GM19025 (cell line): ENCODE results near the gene NPAS2.

ENCODE experiments used
- ATAC-seq: cut with Tn5 transposase; IDR thresholded peaks from one replicate; pipeline ENCODE4 v1.9.1; 2021; ENCODE audit warnings: mild to moderate bottlenecking, low read depth, moderate library complexity; ENCODE audit not compliant: unreplicated experiment

Gene NPAS2

DNA sequence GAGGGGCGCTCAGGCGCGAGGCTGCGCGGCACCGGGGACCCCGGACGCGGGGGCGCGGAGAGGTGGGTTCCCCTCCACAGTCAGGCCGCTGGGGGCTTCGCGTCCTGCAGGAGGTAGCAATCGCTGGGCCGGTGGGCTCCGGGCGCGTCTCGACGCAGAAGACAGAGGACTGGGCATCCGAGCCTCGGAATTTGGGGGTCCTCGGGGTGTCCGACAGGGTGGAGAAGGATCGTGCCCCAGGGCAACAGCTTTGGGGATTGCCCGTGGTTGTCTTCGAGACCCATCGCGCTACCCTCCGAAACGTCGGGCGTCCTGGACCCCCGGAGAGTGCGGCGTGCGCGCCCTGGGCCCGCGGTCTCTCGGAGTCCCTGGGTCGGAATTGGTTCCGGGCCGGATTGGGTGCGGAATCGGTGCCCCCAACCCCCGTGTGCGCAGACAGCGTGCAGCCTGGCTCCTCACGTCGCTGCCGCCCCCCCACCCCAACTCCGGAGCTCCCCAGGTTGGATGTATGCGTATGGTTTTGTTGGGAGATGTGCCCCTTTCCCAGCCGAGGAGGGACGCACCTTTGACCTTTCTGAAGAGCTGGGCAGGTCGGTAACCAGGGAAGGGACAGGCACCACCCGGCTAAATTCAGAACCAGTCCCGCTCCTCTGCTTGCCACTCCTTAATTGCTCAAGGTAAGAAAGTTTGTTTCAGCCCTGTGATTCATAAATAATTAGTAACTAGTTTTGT lies 750 bp downstream of the NPAS2 start:
- ATAC-seq = no peak

DNA sequence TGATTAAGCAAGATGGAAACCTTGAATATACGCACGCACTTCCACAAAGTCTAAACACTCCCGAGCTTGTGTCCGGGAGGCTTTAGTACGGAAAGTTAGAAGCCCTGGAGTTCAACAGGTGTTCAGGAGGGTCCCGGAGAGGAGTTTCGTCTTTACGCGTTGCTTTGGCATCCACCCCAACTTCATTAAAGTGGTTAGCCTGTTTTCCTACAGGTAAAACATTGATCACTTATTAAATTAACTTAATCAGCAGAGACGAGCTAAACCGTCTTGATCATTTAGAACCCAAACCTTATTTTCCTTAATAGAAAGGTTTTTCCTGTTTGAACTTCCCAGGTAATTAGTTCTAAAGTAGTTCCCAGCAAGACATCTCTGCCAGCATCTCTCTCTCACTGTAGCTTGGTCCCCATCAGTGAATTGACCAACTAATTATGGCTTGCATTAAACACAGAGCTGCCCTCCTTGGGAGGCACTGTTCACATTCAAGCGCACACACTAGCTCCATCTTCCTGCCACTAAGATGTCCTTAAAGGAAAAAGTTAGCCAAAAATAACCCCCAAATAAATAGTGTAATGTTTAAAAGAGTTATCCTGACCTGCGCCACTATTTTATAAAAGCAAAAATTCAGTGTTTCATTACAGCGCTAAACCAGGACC lies 1.4 kb downstream of the NPAS2 start:
- no peak for ATAC-seq

DNA sequence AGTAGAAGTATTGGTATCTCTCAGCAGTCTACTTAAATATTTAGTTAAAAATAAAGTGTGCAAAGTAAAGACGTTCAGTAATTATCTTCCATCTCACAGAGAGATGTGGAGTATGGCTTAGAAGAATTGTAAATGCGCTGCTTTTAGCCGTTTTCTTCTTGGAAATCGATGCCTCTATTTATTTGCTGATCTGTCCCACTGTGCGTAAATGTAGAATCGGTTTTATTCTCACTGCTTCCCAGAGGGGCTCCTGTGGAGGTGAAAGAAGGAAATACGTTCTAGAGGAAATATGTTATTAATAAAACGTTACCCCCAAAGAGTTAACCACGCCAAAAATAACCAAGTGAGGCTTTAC lies 1.9 kb downstream of the NPAS2 start:
- ATAC-seq = no peak

DNA sequence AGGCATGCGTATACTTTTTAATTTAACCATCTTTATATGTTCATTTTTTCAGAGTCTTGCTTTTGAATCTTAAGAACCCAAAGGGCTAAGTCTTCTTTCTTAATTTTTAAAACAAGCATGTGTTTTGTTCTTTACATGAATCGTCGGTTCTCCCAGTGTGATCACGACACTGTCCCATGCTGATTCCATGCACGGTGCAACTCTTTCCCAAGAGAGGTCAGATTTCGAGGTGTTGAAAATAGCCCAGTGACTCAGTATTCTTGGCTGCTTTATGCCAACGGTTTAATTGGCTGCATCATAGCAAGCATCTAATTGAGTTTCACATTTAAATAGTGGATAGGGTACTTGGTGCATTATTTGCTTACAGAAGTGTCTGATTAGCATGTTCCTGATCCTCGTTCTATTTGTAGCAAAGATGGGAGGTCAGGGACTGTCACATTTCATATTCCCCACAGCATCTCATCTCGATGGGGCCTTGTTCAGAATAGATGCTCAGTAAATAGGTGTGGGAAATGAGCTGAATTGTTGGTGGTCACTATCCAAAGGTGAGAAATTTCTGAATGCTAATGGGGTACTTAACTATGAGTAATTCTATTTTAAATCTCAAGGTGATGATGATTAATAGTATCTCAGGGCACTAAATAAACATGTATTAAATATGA lies 2.8 kb downstream of the NPAS2 start:
- ATAC-seq = no peak

DNA sequence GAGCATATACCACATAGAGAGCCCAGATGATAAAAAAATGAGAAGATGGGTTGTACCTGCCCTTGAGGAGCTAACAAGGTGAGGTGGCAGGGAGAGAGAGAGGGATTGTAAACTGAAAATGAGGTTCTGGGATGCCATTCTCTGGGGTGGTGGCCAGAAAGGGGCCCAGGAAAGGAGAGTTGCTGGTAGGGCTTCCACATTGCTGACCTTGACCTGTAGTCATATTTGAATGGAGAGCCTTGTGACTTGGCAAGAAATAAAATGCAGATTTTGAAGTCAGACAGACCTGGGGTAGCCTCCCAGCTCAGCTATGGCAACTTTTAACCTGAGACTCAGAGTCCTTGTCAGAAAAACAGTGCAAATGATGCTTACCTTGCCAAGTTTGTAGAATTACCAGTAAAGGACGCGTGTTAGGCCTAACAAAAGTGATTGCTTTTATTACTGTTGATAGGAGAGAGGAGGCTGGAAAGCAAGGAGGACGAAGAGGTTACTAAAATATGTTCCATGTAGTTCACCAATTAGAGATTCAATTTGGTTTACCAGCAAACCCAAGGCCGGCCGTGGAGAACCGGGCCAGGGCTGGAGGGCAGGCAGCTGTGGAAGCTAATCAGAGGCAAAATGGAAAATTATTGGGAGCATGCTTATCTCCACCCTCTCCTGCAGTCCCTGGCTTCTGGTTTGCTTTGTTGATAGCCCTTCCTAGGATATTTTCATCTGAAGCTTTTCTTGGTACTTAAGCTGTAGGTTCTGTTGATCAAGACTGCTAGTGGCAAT lies 3.9 kb downstream of the NPAS2 start:
- ATAC-seq = no peak

DNA sequence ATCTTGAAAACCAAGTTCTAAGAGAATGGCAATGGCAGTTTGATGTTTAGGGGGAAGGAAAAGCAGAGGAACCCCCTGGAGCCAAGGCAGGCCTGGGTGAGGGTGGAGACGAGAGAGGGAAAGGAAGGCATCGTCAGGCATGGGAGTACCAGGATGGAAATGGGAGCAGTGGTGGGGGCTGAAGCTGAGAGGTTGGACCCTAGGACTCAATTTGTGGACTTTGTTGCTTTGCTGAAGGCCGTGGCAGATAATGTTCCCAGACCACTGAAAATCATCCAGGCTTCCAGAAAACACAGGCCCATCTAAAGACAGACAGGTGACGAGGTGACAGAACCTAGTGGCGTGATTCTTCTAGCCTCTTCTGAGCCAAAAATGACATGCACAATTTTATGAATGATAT lies 4.9 kb downstream of the NPAS2 start:
- no peak for ATAC-seq

DNA sequence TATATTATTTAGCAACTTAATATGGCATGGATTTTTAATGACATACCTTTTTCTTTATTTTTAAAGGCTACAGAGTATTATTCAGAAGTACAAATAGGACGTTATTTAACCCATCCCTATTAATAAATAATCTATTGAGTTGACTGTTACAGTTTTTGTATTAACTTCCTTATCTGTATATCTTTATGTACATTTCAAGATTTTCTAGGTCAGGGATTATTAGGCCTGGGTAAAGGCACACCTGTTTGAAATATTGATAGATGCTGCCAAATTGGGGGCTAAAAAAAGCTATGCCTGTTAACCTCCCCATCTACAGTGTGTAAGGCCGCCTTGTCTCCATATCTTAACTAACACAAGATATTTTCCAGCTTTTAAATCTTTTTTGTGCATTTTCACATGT lies 6.6 kb downstream of the NPAS2 start:
- no peak for ATAC-seq

DNA sequence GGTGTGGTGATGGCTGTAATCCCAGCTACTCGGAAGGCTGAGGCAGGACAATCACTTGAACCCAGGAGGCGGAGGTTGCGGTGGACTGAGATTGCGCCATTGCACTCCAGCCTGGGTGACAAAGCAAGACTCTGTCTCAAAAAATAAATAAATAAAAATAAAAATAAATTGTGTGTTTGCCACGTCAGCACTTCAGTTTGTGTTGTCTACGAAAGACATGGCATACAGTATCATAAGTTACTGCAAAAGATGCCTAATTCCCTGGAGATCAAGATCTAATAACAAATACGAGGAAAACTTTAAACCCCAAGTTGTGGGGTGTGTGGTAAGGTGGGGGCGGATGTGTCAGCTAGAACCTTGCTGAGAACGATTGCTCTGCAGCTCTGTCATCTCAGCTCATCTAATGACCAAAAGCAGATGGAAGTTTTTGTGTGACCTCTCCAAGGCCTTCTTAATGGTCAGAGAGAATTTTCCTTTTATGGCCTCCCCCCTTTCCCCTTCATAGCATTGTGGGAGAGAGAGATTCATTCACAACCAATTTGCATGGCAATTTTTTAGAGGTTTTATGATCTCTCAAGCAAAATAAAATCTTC lies 11.3 kb downstream of the NPAS2 start:
- ATAC-seq = no peak

DNA sequence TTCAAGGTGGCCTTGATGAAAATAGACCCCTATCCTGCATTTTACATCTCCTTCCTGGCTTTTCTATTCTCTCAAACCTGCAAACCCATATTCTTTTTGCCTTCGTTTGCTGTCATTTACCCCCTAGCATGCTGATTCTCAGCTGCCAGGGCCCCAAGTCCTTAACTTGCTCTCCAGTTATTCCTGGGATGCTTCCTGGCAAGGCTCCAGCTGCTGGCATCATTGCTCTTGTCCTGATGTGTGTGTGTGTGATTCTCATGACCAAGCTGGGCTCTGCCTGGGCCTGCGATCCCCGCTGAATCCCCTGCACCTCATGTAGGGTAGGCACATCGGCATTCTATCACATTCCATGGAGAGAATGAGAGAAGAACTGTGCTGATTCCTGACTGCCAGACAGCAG lies 11.9 kb downstream of the NPAS2 start:
- ATAC-seq = no peak

DNA sequence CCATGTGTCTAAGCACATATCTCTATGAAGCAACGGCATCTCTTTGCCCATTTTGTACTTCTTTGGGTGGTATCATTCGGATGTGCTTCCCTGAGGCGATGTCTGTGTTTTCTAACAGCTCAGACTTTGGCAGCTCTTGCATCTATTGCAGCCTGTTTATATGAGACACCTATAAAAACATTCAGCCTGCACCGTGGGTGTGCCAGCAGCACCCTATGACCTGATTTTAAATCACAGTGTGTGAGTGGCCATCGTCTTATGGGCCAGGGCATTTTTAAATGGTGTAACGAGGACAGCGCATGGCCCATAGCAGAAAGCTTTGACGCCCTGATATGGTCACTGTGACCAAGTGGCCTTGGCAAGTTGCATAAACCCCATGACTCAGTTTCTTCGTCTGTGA lies 12.9 kb downstream of the NPAS2 start:
- ATAC-seq = no peak

DNA sequence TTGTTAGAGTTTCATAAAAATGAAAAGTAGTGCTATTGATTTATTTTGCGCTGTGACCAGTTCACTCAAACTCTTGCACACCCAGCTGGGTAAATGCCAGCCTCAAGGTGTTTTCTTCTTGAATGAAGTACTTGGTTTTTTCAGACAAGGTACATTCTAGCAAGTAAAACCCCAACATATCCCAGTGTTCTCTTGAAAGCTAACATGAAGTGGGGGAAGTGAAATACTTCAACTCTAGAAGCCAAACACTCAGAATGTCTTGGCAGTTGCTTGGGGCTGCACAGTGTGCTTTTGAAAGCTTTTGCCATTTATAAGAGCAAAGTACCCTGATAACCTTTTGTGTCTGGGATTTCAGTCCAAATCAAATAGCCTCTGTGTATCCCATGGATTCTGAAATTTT lies 13.4 kb downstream of the NPAS2 start:
- no peak for ATAC-seq

DNA sequence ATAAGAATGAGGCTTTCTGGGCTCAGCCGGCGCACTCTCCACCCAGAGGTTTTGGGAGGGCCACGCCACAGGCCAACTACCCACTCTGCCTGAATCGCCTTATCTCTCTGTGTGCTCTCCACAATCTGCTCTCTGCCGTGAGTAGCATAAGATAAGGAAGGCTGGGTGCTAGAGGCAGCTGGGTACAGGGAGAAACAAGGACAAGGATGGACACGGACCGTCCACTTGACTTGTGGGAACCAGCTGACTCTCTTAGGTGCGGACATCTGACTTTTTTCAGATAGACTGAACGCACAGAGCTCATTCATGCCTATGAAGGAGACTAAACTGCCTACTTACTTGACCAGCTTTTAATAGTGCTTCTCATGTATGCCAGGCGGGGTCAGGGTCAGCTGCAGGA lies 14.3 kb downstream of the NPAS2 start:
- ATAC-seq = no peak

DNA sequence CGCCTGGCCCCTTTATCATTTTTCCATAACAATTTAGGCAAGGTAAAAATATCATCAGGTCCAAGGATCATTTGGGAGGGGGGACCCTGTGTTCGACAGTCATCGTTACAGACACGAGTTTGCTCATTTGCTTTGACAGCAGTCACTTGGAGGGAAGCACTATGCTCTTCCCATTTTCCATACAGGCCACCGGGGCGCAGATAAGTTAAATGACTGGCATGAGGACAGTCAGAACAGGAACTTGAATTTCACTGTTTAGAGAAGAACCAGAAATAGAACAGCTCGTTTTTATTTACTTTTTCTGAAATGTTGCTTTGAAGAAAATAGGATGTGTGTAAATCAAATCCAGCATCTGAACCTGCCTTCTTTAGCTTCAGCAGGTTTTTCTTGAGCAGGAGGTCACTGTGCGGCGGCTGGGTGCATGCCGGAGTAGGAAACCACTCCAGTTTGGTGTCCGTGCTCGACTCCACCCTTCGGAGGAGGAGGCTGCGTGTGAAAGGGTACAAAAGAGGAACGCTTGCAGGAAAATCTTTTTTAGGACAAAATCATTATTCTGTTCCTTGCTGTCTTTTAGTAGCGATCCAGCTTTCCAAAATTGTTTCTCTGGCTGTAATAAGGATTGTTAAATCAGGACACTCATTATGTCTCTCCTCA lies 15.2 kb downstream of the NPAS2 start:
- ATAC-seq = no peak

DNA sequence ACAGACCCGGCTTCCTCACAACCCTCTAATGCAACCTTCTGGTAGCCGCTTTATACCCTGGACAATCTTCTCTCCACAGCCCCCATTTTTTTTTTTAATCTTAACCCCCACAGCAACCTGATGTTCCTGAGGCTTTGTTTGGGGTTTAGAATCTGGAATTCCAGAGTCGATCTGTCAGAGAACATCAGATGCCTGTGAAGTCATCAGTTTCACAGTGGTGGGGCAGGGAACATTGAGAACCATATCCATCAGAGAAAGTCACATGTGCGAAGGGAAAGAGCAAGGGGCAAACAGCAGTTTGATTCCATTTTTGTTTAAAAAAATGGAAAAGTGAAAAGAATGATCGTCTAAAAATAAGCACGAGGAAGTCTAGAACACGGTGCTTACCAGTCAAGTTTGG lies 20.6 kb downstream of the NPAS2 start:
- ATAC-seq = no peak

DNA sequence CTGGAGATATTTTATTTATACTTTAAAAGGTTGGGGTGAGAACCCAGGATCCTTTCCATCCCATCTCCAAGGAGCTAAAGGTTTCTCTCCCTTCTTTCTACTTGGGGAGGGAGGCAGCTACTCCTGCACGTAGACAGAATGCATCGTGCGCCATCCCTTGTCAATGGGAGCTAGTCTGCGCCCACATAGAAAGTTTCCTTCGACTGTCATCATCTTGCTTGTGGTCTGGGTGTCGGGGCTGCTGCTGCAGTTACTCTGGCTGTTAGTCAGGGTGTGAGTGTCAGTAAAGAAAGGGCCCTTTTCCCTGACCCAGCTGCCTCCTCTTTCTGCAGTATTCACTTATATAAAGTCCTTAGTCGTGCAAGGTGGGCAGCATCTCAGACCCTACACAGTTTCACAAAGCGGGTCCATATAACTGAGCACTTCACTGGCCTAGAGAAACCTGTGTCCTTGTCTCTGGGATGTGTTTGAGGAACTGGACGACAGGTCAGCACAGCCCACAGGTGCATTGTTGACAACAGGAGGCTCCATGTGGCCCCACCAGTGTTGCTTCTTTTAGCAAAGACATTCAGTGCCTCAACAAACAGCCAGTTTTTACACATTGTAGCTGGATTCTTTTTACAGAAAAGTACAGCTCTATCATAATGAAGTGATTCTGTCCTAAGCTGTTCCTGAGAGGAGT lies 22.4 kb downstream of the NPAS2 start:
- no peak for ATAC-seq

DNA sequence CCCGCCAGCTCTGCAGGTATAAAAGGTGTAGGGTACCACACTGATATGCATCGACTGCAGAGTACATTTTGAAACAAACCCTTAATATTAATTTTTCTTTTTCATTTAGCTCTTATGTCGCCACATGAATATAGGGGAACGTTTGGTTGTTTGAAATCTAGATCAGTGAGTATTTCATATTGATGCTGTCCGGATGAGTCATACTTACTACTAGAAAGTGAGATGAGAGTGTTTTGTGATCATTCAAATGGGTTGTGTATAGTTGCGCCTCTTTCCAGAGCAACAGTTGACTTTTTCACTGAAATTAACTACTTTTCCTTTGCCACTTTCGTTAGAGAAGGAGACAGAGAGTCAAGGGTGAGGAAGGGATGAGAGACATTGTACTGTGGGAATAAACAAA lies 24.6 kb downstream of the NPAS2 start:
- ATAC-seq = no peak

DNA sequence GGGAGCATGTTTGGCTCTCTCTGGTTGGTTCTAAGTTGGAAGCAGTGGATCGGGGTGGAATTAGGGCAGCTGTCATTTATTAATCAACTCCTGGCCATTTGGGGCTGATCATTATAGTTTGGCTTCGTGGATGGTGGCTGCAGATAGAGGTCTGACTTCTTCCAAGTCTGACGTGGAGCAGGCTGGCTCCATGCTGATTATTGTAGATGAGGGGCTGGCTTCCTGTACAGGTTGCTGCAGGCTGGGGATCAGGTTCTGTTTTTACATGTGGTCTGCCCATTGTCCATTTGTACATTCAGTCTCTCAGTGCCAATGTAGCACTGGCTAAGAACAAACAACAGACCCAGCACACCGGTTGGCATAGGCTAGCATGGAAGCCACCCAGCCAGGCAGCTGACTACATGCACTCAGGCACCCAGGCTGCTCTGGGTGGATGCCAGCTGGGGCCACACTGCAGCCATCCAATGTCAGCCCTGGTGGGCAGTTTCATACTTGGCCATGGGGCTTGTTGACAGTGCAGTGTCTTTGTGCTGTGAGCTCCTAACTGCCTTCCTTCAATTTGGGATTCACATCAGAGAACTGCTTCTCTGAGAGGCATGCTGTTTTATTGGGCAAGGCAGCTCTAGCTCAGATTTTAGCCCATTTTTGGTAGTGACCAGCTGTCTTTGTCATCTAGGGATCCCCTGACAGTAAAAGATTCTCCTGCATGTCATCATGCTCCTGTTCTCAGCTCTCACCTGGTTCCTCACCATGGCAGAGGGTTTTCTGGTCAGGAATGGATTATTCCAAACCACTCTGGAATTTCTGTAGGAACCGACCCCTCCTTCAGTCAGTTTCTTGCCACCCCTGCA lies 25.4 kb downstream of the NPAS2 start:
- ATAC-seq = no peak

DNA sequence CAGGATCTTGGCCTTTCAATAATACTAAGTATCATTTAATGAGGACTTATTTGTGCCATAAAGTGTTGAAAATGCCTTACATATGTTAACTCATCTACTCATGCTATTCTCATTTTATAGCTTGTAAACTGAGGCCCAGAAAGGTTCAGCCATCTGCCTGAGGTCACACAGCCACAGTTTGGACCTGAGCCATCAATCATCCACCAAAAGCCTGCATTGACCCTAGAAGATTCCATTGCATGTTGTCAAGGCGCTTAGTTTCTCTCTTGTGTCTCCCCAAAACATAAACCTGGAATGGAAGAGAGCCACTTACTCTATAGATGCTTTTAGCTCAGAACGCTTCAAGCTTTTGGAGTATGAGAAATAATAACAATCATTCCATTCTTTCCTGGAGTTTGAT lies 26.8 kb downstream of the NPAS2 start:
- ATAC-seq = no peak

DNA sequence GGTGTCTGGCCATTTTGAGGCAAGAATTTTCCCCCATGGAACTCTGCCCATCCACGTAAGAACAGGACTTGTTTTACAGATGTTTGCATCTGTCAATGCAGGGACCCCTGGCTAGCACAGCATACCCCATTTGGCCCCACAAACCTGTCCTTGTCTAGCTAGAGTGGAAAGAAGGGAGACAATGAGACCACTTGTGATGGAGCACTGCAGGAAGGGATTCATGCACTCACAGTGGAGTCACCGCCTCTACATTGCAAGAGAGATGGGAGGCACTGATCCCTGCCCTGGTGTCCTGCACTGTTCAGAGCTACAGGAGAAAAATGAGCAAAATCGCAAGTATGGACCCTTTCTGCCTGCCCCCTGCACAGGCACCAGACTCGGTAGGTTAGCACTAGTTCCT lies 32.5 kb downstream of the NPAS2 start:
- ATAC-seq = no peak
